CD4-positive, alpha-beta memory T cell (primary cell): ENCODE measurements around the gene VSTM2L. TPM values are rescaled to one million over a fixed set of nuclear protein-coding genes. Genes with fewer than 3 reads are reported as not detected.

ENCODE experiments used
- CTCF ChIA-PET: fragments of 350-600 bp; sonication (Branson Sonifier 250); formaldehyde crosslinking; loops from one replicate; lab custom pipeline; 2021; ENCODE audit warnings: inconsistent platforms; ENCODE audit not compliant: partially characterized antibody; lab: Charles Lee
- POLR2A ChIA-PET: fragments of 350-600 bp; sonication (Branson Sonifier 250); formaldehyde crosslinking; loops from one replicate; lab custom pipeline; 2021; ENCODE audit not compliant: partially characterized antibody; lab: Charles Lee
- DNase-seq, 5 donors: peaks; one replicate each; pipeline versions ENCODE4 v3.0.0 to v3.0.0-alpha.2; 2020 to 2022; ENCODE audit warnings: mixed read lengths in 1 of 5
- H3K27ac ChIP-seq: one replicate; pipeline ENCODE4 v1.7.0; 2013; ENCODE audit warnings: low read depth, low read length
- H3K27me3 ChIP-seq: 2 replicates; pipeline ENCODE4 v1.7.0; 2013; ENCODE audit warnings: mild to moderate bottlenecking, low read length, moderate library complexity; ENCODE audit not compliant: insufficient read depth
- H3K36me3 ChIP-seq: 2 replicates; pipeline ENCODE4 v1.7.0; 2013; ENCODE audit warnings: mild to moderate bottlenecking, low read length, moderate library complexity; ENCODE audit not compliant: insufficient read depth
- H3K4me1 ChIP-seq: 2 replicates; pipeline ENCODE4 v1.7.0; 2013; ENCODE audit warnings: mild to moderate bottlenecking, low read length, moderate library complexity; ENCODE audit not compliant: insufficient read depth
- H3K4me3 ChIP-seq, 2 donors: one replicate each; pipeline ENCODE4 v1.7.0; 2013; ENCODE audit warnings: low read length in 2 of 2, mild to moderate bottlenecking in 1 of 2
- H3K9me3 ChIP-seq, 2 donors: one replicate each; pipeline ENCODE4 v1.7.0; 2013; ENCODE audit warnings: low read length in 2 of 2, control low read depth in 1 of 2; ENCODE audit not compliant: control insufficient read depth in 1 of 2
- H3K27ac Mint-ChIP-seq, 7 donors: one replicate each; pipeline ENCODE4 v1.8.0; 2020 to 2021; ENCODE audit warnings: mixed read lengths in 7 of 7, mild to moderate bottlenecking in 6 of 7, inconsistent platforms in 3 of 7, moderate library complexity in 3 of 7
- H3K27me3 Mint-ChIP-seq, 2 donors: one replicate each; pipeline ENCODE4 v1.8.0; 2020 to 2021; ENCODE audit warnings: mixed read lengths in 2 of 2
- H3K36me3 Mint-ChIP-seq, 2 donors: one replicate each; pipeline ENCODE4 v1.8.0; 2020 to 2021; ENCODE audit warnings: mixed read lengths in 2 of 2, inconsistent platforms in 1 of 2, mild to moderate bottlenecking in 1 of 2
- H3K4me1 Mint-ChIP-seq, 4 donors: one replicate each; pipeline ENCODE4 v1.8.0; 2020 to 2021; ENCODE audit warnings: mixed read lengths in 4 of 4, mild to moderate bottlenecking in 1 of 4
- H3K4me3 Mint-ChIP-seq, 8 donors: one replicate each; pipeline ENCODE4 v1.8.0; 2020 to 2021; ENCODE audit warnings: mixed read lengths in 8 of 8, mild to moderate bottlenecking in 7 of 8, moderate library complexity in 6 of 8, inconsistent platforms in 3 of 8
- H3K9me3 Mint-ChIP-seq, 8 donors: one replicate each; pipeline ENCODE4 v1.8.0; 2020 to 2021; ENCODE audit warnings: mixed read lengths in 8 of 8, mild to moderate bottlenecking in 5 of 8, inconsistent platforms in 3 of 8, moderate library complexity in 1 of 8
- intact Hi-C: fragments of 100-400 bp; cut with micrococcal nuclease; formaldehyde crosslinking; loops from one replicate; pipeline ENCODE4 v1.15.1; 2023
- polyA plus RNA-seq, 2 donors: library from polyadenylated mRNA; unstranded; fragments of 300-500 nt; fragmentation: Illumina TruSeq; gene quantifications; one replicate each; pipeline ENCODE4 v1.2.3, GENCODE V29; 2021
- total RNA-seq, 2 experiments: library from RNA; stranded (reverse); gene quantifications; one replicate each; pipeline ENCODE4 v1.2.3, GENCODE V29; 2021

The VSTM2L gene
- total and polyA plus RNA-seq, 4 experiments from 2014 or later, result not detected

DNA sequence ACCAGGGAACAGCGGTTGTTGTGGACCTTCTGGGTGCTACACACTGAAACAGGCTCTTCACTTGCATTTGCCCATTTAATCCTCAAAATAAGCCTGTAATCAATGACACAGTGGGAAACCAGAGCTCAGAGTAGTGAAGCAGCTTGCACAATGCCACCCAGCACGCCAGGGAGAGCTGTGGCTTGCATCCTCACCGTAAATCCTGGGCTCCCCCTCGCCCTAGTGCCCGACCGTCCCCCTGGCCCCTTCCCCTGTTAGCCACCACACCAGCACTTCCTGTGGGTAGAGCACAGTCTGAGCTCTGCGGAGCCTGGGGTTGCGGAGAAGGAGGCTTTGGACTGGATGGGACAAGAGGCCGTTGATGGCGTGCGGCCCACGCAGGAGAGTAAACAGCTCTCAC, 14.5 kb downstream of the VSTM2L start:
- Mint-ChIP-seq H3K4me3 (no peak overlapping the region), H3K9me3 (no peaks in the 10 kb centered on the region), H3K27ac (no peak overlapping the region), H3K4me1 (peaks cover 4 to 11% (median 8%) of the 10 kb centered on the region in 4 donors), H3K27me3 (peaks cover 12 to 24% of the 10 kb centered on the region in 2 donors), H3K36me3 (no peaks in the 10 kb centered on the region)
- ChIA-PET POLR2A (no interaction called here), CTCF (no interaction called here)
- Histone ChIP-seq H3K4me1 (peaks cover 7% of the 10 kb centered on the region), H3K36me3 (no peaks in the 10 kb centered on the region), H3K4me3 (no peak overlapping the region), H3K27me3 (peaks cover 3% of the 10 kb centered on the region), H3K27ac (no peak overlapping the region), H3K9me3 (no peaks in the 10 kb centered on the region)
- intact Hi-C loops, result no loop called here
- no peak for DNase-seq

DNA sequence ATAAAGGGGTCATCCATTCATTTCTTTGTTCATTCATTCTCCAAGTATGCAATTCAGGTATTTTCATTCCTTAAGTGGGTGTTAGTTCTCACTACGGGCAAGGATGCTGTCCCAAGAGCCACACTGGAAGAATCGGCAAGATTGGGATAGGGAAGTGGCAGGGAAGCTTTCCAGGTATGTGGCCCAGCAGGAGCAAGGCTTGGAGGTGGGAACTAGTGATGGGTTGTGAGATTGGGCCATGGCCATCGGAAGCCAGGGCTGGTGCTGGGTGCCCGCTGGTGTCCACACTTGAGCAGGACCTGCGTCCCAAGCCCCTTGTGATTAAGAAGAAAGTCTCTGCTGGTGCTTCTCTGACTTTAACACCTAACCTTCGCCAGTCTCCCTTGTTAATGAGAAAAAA, 15.1 kb downstream of the VSTM2L start:
- CTCF ChIA-PET, result no interaction called here

DNA sequence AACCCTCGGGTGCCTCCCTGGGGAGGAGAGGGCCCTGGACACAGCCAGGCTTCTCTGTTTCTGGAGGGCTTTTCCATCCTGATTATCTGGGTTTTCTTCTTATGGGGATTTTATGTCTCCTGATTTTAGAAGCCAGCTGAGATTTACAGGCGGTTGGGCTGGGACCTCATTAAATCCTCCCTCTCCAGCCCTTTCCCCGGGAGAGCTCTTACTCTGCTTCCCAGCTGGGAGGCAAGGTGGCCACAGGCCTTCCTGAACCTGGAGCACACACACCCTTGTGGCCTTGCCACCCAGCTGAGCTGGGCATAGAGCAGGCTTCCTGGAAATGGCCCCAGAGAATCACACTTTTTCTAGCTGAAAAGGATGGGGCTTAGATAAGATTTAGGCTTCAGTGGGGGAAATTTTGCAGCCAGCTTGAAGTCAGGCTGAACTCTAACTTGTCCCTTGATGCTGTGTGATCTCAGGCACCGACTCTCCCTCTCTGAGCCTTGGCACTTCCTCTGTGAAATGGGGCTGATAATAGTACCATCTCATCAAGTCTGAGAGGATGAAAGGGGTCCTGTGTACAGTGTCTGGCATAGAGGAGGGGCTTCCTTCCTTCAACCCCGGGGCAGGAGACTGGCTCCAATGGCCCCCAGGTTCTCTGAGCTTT, 16.6 kb downstream of the VSTM2L start:
- intact Hi-C loops, result no loop called here
- Histone ChIP-seq H3K36me3 (no peaks in the 10 kb centered on the region), H3K4me3 (no peak overlapping the region), H3K27me3 (peaks cover under 1% of the 10 kb centered on the region), H3K9me3 (no peaks in the 10 kb centered on the region), H3K27ac (no peak overlapping the region), H3K4me1 (peaks cover 5% of the 10 kb centered on the region)
- peaks cover 8 to 17% of the 10 kb centered on the region in 2 donors for H3K27me3 Mint-ChIP-seq
- H3K36me3 Mint-ChIP-seq, result no peaks in the 10 kb centered on the region
- H3K4me3 Mint-ChIP-seq, result no peak overlapping the region
- CTCF ChIA-PET, result no interaction called here
- peaks cover 0 to 5% (median 3%) of the 10 kb centered on the region in 4 donors for H3K4me1 Mint-ChIP-seq
- DNase-seq, result no peak
- no peaks in the 10 kb centered on the region for H3K9me3 Mint-ChIP-seq
- H3K27ac Mint-ChIP-seq, result no peak overlapping the region
- POLR2A ChIA-PET, result no interaction called here

More for the DNA sequence above, 15.1 kb downstream of the VSTM2L start:
- Mint-ChIP-seq H3K4me1 (peaks cover 4 to 11% (median 8%) of the 10 kb centered on the region in 4 donors), H3K9me3 (no peaks in the 10 kb centered on the region), H3K36me3 (no peaks in the 10 kb centered on the region), H3K27ac (no peak overlapping the region), H3K27me3 (peaks cover 12 to 24% of the 10 kb centered on the region in 2 donors), H3K4me3 (no peak overlapping the region)
- Histone ChIP-seq H3K4me3 (no peak overlapping the region), H3K9me3 (no peaks in the 10 kb centered on the region), H3K36me3 (no peaks in the 10 kb centered on the region), H3K27ac (no peak overlapping the region), H3K27me3 (peaks cover 3% of the 10 kb centered on the region), H3K4me1 (peaks cover 7% of the 10 kb centered on the region)
- DNase-seq, result no peak
- intact Hi-C loops, result no loop called here
- POLR2A ChIA-PET, result no interaction called here

DNA sequence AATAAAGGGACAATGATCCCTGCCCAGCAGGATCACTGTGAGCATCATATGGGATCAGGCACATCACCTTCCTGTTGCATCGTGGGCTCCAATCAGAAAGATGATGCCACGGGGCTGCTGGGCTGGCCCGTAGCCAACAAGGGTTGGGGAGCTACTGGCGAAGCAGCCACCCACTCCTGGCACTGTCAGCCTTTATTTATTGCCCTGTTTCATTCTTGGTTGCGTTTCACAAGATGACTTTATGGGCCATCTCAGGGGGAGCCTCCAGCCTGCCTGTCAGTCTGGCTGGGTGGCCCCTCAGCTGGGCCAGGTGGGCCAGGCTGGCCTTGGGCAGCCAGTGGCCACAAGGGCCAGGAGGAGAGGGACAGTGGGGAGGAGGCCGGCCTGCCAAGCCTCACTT, 17.3 kb downstream of the VSTM2L start:
- Histone ChIP-seq H3K27me3 (no peaks in the 10 kb centered on the region), H3K4me1 (no peaks in the 10 kb centered on the region), H3K4me3 (no peak overlapping the region), H3K9me3 (no peaks in the 10 kb centered on the region), H3K36me3 (no peaks in the 10 kb centered on the region), H3K27ac (no peak overlapping the region)
- Mint-ChIP-seq H3K27ac (no peak overlapping the region), H3K27me3 (peaks cover 8 to 22% of the 10 kb centered on the region in 2 donors), H3K4me1 (peaks cover 0 to 2% (median 0%) of the 10 kb centered on the region in 4 donors), H3K9me3 (no peaks in the 10 kb centered on the region), H3K36me3 (no peaks in the 10 kb centered on the region), H3K4me3 (no peak overlapping the region)
- ChIA-PET POLR2A (no interaction called here), CTCF (no interaction called here)
- intact Hi-C loops, result no loop called here
- no peak for DNase-seq

DNA sequence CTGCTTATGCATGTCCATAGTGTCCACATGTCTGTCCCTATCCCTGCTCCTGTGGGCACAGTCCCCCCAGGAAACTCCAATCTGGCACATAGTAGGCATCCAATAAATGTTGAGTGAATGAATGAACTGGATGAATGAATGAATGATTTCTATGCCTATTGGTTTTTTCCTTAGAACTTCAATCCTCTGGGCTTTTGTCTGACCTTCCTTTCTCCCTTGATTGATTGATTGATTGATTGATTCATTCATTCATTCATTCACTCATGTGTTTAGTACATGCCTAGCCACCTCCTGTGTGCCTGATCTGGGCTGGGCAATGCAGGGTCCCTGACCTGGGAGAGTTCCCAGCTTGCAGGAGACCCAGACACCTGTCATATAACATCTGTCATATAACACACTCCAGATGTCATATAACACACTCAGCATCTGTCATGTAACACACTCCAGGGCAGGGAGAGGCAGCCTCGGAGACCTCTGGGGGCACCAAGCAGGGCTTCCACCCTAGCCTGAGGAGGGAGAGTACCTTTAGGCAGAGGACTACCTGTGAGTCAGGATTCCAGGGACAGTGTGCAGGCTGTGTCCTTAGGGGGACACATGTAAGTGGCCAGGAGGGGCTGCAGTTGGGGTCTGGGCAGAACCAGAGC, 17.9 kb downstream of the VSTM2L start:
- Histone ChIP-seq H3K4me3 (no peak overlapping the region), H3K9me3 (no peaks in the 10 kb centered on the region), H3K27ac (no peak overlapping the region), H3K36me3 (no peaks in the 10 kb centered on the region), H3K4me1 (no peaks in the 10 kb centered on the region), H3K27me3 (no peaks in the 10 kb centered on the region)
- POLR2A ChIA-PET, result no interaction called here
- no peak overlapping the region for H3K4me3 Mint-ChIP-seq
- H3K9me3 Mint-ChIP-seq, result no peaks in the 10 kb centered on the region
- peaks cover 8 to 22% of the 10 kb centered on the region in 2 donors for H3K27me3 Mint-ChIP-seq
- no peak overlapping the region for H3K27ac Mint-ChIP-seq
- DNase-seq, result no peak
- CTCF ChIA-PET, result no interaction called here
- H3K36me3 Mint-ChIP-seq, result no peaks in the 10 kb centered on the region
- intact Hi-C loops, result no loop called here
- H3K4me1 Mint-ChIP-seq, result peaks cover 0 to 2% (median 0%) of the 10 kb centered on the region in 4 donors

DNA sequence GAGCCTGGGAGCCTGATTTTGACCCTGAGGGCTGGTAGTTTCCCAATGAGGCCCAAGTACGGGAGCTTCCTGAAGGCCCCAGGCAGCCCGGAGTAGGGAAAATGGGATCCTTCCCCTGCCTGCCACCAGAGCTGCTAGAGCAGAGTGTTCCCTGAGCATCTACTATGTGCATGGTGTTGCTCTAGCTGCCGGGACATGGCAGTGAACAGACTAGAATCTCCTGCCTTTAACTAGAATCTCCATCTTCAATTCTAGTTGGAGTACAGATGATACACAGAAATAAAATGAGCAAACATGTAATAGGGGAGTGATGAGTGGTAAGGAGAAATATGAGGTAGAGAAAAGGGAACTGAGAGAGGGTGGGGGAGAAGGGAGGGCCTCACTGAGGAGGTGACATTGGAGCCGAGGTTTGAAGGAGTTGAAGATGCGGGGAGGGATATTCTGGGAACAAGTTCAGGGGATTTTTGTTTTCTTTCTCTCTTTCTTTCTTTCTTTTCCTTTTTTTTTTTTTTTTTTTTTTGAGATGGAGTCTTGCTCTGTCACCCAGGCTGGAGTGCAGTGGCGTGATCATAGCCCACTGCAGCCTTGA, 18.5 kb downstream of the VSTM2L start:
- Mint-ChIP-seq H3K4me3 (no peak overlapping the region), H3K36me3 (no peaks in the 10 kb centered on the region), H3K27me3 (peaks cover 7 to 19% of the 10 kb centered on the region in 2 donors), H3K4me1 (peaks cover 0 to 2% (median 0%) of the 10 kb centered on the region in 4 donors), H3K9me3 (no peaks in the 10 kb centered on the region), H3K27ac (no peak overlapping the region)
- no peaks in the 10 kb centered on the region for H3K36me3 ChIP-seq
- ChIA-PET POLR2A (no interaction called here), CTCF (no interaction called here)
- DNase-seq, result no peak
- no peaks in the 10 kb centered on the region for H3K27me3 ChIP-seq
- no peak overlapping the region for H3K27ac ChIP-seq
- H3K4me1 ChIP-seq, result no peaks in the 10 kb centered on the region
- H3K4me3 ChIP-seq, result no peak overlapping the region
- intact Hi-C loops, result no loop called here
- H3K9me3 ChIP-seq, result no peaks in the 10 kb centered on the region

DNA sequence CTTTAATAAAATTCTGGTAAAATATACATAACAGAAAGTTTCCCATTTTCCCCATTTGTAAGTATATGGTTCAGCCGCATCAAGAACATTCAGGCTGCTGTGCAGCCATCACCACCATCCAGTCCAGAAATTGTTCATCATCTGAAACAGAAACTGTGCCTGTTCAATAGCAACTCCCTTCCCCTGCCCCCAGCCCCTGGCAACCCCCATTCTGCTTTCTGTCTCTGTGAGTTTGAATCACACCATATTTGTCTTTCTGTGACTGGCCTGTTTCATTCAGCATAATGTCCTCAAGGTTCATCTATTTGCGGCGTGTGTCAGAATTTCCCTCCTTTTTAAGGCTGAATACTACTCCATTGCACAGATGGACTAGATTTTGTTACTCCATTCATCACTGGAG, 19.1 kb downstream of the VSTM2L start:
- H3K9me3 Mint-ChIP-seq, result no peaks in the 10 kb centered on the region
- no peak for DNase-seq
- Histone ChIP-seq H3K4me1 (no peaks in the 10 kb centered on the region), H3K4me3 (no peak overlapping the region), H3K27ac (no peak overlapping the region), H3K36me3 (no peaks in the 10 kb centered on the region), H3K9me3 (no peaks in the 10 kb centered on the region), H3K27me3 (no peaks in the 10 kb centered on the region)
- H3K27ac Mint-ChIP-seq, result no peak overlapping the region
- H3K4me1 Mint-ChIP-seq, result peaks cover 0 to 2% (median 0%) of the 10 kb centered on the region in 4 donors
- no peak overlapping the region for H3K4me3 Mint-ChIP-seq
- intact Hi-C loops, result no loop called here
- H3K27me3 Mint-ChIP-seq, result peaks cover 4 to 14% of the 10 kb centered on the region in 2 donors
- H3K36me3 Mint-ChIP-seq, result no peaks in the 10 kb centered on the region
- POLR2A ChIA-PET, result no interaction called here
- CTCF ChIA-PET, result no interaction called here
